Thoracic aorta (tissue), 2 donors: ENCODE data around the gene DAGLA. TPM values are rescaled to one million over a fixed set of nuclear protein-coding genes. Genes with fewer than 3 reads are reported as not detected.

Source experiments
- ATAC-seq: fragments of 150-250 bp; one replicate; pipeline ENCODE4 v1.8.0; 2017; ENCODE audit warnings: low read depth; ENCODE audit not compliant: insufficient number of reproducible peaks, low FRiP score
- DNase-seq: peaks from one replicate; pipeline ENCODE4 v3.0.0-alpha.2; 2020; ENCODE audit warnings: low spot score
- H3K27ac ChIP-seq, 2 donors: fragments of 200-600 bp; sonication (generic); 1 replicate in 1 of 2; 2 replicates in 1 of 2; pipeline ENCODE4 v1.5.1; 2016; ENCODE audit warnings: mild to moderate bottlenecking in 2 of 2, moderate library complexity in 2 of 2
- H3K27me3 ChIP-seq: fragments of 200-600 bp; sonication (generic); replicated peaks from 2 replicates; pipeline ENCODE4 v1.6.0; 2016; ENCODE audit warnings: mild to moderate bottlenecking; ENCODE audit not compliant: insufficient read depth
- H3K36me3 ChIP-seq: fragments of 200-600 bp; sonication (generic); one replicate; pipeline ENCODE4 v1.5.1; 2016
- H3K4me1 ChIP-seq, 2 donors: fragments of 200-600 bp; sonication (generic); 1 replicate in 1 of 2; 2 replicates in 1 of 2; pipeline versions ENCODE4 v1.5.1 to v1.6.0; 2016; ENCODE audit warnings: low read depth in 2 of 2, mild to moderate bottlenecking in 1 of 2; ENCODE audit not compliant: control insufficient read depth in 1 of 2
- H3K4me3 ChIP-seq: fragments of 200-600 bp; sonication (generic); 2 replicates; pipeline ENCODE4 v1.5.1; 2016; ENCODE audit warnings: mild to moderate bottlenecking
- H3K9me3 ChIP-seq: fragments of 200-600 bp; sonication (generic); 2 replicates; pipeline ENCODE4 v1.5.1; 2016
- CTCF ChIP-seq: fragments of 200-600 bp; sonication (generic); IDR thresholded peaks from one replicate; pipeline ENCODE4 v1.5.1; 2019; ENCODE audit warnings: antibody characterized with exemption
- total RNA-seq, 2 donors: library from RNA; depleted of rRNA; stranded (reverse); fragments of >200 nt; gene quantifications; one replicate each; pipeline versions ENCODE4 v1.1.0 to v1.2.3, GENCODE V29; 2016

Gene DAGLA
- total RNA-seq, 2 donors from 2014 or later: 1.2 to 1.4 TPM

GRCh38 chr11:61714316-61714715 lies 34.1 kb downstream of the DAGLA start:
- TF ChIP-seq CTCF: no peak
- no peaks in the 10 kb centered on the region for H3K36me3 ChIP-seq
- H3K4me1 ChIP-seq: peaks cover 0 to 14% of the 10 kb centered on the region in 2 donors
- H3K4me3 ChIP-seq: no peak overlapping the region
- no peak for DNase-seq
- H3K27me3 ChIP-seq: no peaks in the 10 kb centered on the region
- H3K9me3 ChIP-seq: no peaks in the 10 kb centered on the region
- ATAC-seq: no peak
- no peak overlapping the region for H3K27ac ChIP-seq

- no peak for TF ChIP-seq CTCF
- Histone ChIP-seq H3K4me1 (peaks cover 0 to 15% of the 10 kb centered on the region in 2 donors), H3K27ac (no peak overlapping the region), H3K4me3 (no peak overlapping the region), H3K36me3 (no peaks in the 10 kb centered on the region), H3K9me3 (no peaks in the 10 kb centered on the region), H3K27me3 (no peaks in the 10 kb centered on the region)
- no peak for DNase-seq
- no peak for ATAC-seq
Observed at GRCh38 chr11:61714916-61715315, 34.7 kb downstream of the DAGLA start.

- Histone ChIP-seq H3K4me3 (no peak overlapping the region), H3K27ac (no peak overlapping the region), H3K9me3 (no peaks in the 10 kb centered on the region), H3K36me3 (no peaks in the 10 kb centered on the region), H3K27me3 (no peaks in the 10 kb centered on the region), H3K4me1 (peaks cover 0 to 15% of the 10 kb centered on the region in 2 donors)
- DNase-seq: no peak
- TF ChIP-seq CTCF: no peak
- ATAC-seq: no peak
Observed at GRCh38 chr11:61715867-61716266, 35.7 kb downstream of the DAGLA start.

GRCh38 chr11:61716478-61717285 lies 36.5 kb downstream of the DAGLA start:
- no peak overlapping the region for H3K27ac ChIP-seq
- H3K36me3 ChIP-seq: no peaks in the 10 kb centered on the region
- no peaks in the 10 kb centered on the region for H3K27me3 ChIP-seq
- ATAC-seq (no peak), DNase-seq (no peak)
- no peaks in the 10 kb centered on the region for H3K9me3 ChIP-seq
- H3K4me3 ChIP-seq: no peak overlapping the region
- peaks cover 0 to 15% of the 10 kb centered on the region in 2 donors for H3K4me1 ChIP-seq
- no peak for TF ChIP-seq CTCF

GRCh38 chr11:61717286-61718033 lies 37.3 kb downstream of the DAGLA start:
- DNase-seq (no peak), ATAC-seq (no peak)
- no peaks in the 10 kb centered on the region for H3K9me3 ChIP-seq
- no peak for TF ChIP-seq CTCF
- peaks cover 0 to 15% of the 10 kb centered on the region in 2 donors for H3K4me1 ChIP-seq
- no peak overlapping the region for H3K27ac ChIP-seq
- H3K27me3 ChIP-seq: no peaks in the 10 kb centered on the region
- H3K36me3 ChIP-seq: no peaks in the 10 kb centered on the region
- no peak overlapping the region for H3K4me3 ChIP-seq
